Posterior vena cava (tissue), 2 donors: ENCODE data around the gene BIRC3. TPM values are rescaled to one million over a fixed set of nuclear protein-coding genes. Genes with fewer than 3 reads are reported as not detected.

Experiments used
- DNase-seq: peaks from one replicate; pipeline ENCODE4 v3.0.0-alpha.2; 2020; ENCODE audit warnings: low spot score
- intact Hi-C, 2 donors: fragments of 100-400 bp; cut with DNase I; formaldehyde crosslinking; loops; one replicate each; pipeline versions ENCODE4 v1.14.1 to v1.14.2; 2022 to 2023
- total RNA-seq, 2 donors: library from RNA; stranded (reverse); fragmentation: NEBNext Ultra II Directional; extraction: Animal tissue kit (Norgen Biotek cat#: 25700); gene quantifications; one replicate each; pipeline ENCODE4 v1.2.1, GENCODE V29; 2021
- donor health status: DM: yes; HTN: yes; CAD: no.
- donor health status: DM: yes; HTN: yes; CAD: no.

BIRC3 gene
- total RNA-seq, 2 donors from 2014 or later: 11.4 to 37.0 TPM

DNA sequence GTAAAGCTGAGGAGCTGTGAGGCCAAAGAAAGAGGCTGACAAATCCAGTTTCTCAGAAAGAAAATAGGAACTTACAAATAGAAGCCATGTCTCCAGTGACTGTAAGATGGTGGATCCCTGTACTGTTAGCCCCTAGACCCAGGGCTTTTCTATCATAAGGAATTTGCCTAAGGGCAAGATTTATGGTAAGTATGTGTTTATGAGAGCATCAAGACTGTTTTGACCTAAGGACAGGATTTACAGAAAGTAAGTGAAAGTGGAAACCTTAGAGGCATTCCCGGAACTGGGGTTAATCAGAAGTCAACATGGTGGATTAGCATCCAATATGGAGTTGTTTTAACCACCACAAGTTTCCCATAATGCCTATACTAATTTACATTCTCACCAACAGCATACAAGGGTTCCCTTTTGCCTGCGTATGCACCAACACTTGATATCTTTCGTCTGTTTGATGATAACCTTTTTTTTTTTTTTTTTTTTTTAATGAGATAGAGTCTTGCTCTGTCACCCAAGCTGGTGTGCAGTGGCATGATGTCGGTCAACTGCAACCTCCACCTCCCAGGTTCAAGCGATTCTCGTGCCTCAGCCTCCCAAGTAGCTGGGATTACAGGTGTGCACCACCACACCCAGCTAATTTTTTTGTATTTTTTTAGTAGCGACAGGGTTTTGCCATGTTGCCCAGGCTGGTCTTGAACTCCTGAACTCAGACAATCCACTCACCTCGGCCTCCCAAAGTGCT lies 69.9 kb downstream of the BIRC3 start:
- intact Hi-C loops: loop anchor here in 1 of 2 donors (10.0 kb wide), 1 partner anchor 108 kb away; no protein-coding TSS in a partner anchor
- no peak for DNase-seq

Other genes with a start within 250 kb of the BIRC3 start
- 100 to 1,000 TPM; 203 to 281 TPM for gene YAP1, start 207.0 kb upstream of the BIRC3 start, total RNA-seq
- gene BIRC2, start 29.7 kb downstream of the BIRC3 start, total RNA-seq: 10 to 100 TPM; 36.5 to 44.9 TPM
- gene TMEM123, start 135.3 kb downstream of the BIRC3 start, total RNA-seq: 100 to 1,000 TPM in 1 of 2 donors, 10 to 100 TPM in 1; 99.5 to 103 TPM
- not detected for gene MMP7, start 213.3 kb downstream of the BIRC3 start, total RNA-seq